Coronary artery (tissue), 2 donors: Measurements from ENCODE around the gene AGTRAP.

ENCODE experiments used
- DNase-seq: peaks from one replicate; pipeline ENCODE4 v3.0.0-alpha.2; 2017; ENCODE audit warnings: low spot score
- H3K27ac ChIP-seq, 2 donors: fragments of 200-600 bp; sonication (generic); one replicate each; pipeline ENCODE4 v1.5.1; 2016 to 2019
- H3K4me3 ChIP-seq: fragments of 200-600 bp; sonication (generic); 2 replicates; pipeline ENCODE4 v1.5.1; 2016; ENCODE audit warnings: mild to moderate bottlenecking, moderate library complexity
- CTCF ChIP-seq: fragments of 200-600 bp; sonication (generic); IDR thresholded peaks from one replicate; pipeline ENCODE4 v1.5.1; 2019; ENCODE audit warnings: antibody characterized with exemption

AGTRAP gene

GRCh38 chr1:11741919-11742558 is 6.1 kb downstream of the AGTRAP start:
- Histone ChIP-seq H3K27ac (no peak overlapping the region), H3K4me3 (no peak overlapping the region)
- DNase-seq, result no peak
- TF ChIP-seq CTCF, result no peak

GRCh38 chr1:11744287-11744686 is 8.4 kb downstream of the AGTRAP start:
- Histone ChIP-seq H3K27ac (no peak overlapping the region), H3K4me3 (no peak overlapping the region)
- TF ChIP-seq CTCF, result no peak

GRCh38 chr1:11746092-11746491 is 10.2 kb downstream of the AGTRAP start:
- Histone ChIP-seq H3K4me3 (no peak overlapping the region), H3K27ac (no peak overlapping the region)
- DNase-seq, result no peak
- TF ChIP-seq CTCF, result no peak

More at GRCh38 chr1:11744287-11744686, 8.4 kb downstream of the AGTRAP start:
- no peak for DNase-seq

GRCh38 chr1:11746795-11747487 is 11.0 kb downstream of the AGTRAP start:
- TF ChIP-seq CTCF, result no peak
- H3K4me3 ChIP-seq, result no peak overlapping the region
- no peak overlapping the region for H3K27ac ChIP-seq
- no peak for DNase-seq

- Histone ChIP-seq H3K27ac (no peak overlapping the region), H3K4me3 (no peak overlapping the region)
- TF ChIP-seq CTCF, result no peak
Measured at GRCh38 chr1:11748294-11749202, 12.6 kb downstream of the AGTRAP start.

GRCh38 chr1:11749203-11749689 is 13.3 kb downstream of the AGTRAP start:
- Histone ChIP-seq H3K4me3 (no peak overlapping the region), H3K27ac (no peak overlapping the region)
- TF ChIP-seq CTCF, result no peak
- DNase-seq, result no peak

More at GRCh38 chr1:11748294-11749202, 12.6 kb downstream of the AGTRAP start:
- no peak for DNase-seq
